Stimulated activated CD4-positive, alpha-beta T cell treated with anti-CD3 and anti-CD28 coated beads, Interleukin-12 subunit alpha, Interleukin-12 subunit beta, amount 100 ng/mL, for 48 hours (primary cell): ENCODE measurements around the gene ZBTB39.
"Not testable (repeated sequence)": the region's sequence is repeated elsewhere in the genome, so short reads cannot be mapped to it uniquely, and the experiment has no call there.

ENCODE experiments used
- DNase-seq, 3 donors: peaks; one replicate each; pipeline ENCODE4 v3.0.0-alpha.2; 2020; ENCODE audit warnings: low read depth in 2 of 3, low spot score in 1 of 3

Gene ZBTB39

DNA sequence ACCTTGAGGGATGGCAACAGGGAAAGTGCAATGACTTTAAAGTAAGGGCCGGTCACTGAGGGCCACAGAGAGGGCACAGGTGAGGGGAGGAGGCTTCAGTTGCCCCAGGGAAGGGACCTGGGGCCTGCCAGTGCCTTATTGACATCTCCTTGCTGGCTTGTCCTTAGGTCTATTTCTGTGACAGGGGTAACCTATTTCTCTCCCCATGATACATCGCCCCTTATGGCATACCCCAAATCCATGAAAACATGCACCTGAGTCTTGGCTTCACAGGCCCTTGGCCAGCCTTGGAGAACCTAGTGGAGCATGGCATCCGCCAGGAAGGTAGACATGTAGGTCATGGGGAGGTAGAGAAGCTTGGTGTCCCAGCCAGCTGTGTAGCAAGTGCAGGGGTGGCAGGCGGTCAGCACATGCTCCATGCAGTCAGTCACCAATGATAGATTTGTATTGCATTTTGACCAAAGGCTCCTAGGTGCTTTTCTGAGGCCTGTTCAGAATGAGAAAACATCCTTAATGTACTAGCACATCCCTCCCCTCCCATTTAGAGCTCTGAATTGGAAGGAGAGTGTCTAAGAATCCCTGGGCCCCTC, 25.3 kb downstream of the ZBTB39 start:
- no peak for DNase-seq

DNA sequence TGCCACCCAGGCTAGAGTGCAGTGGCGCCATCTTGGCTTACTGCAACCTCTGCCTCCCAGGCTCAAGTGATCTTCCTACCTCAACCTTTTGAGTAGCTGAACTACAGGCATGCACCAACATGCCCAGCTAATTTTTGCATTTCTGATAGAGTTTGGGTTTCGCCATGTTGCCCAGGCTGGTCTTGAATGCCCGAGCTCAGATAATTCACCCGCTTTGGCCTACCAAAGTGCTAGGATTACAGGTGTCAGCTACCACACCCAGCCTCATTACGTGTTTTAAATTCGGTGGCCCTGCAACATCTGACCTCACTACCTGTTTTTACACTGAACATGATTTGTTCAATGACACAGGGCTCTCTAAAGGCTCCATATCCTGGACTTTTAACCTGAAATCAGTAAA, 26.1 kb downstream of the ZBTB39 start:
- DNase-seq = no peak

- no peak for DNase-seq
Measured at GRCh38 chr12:56979628-56980027, 26.7 kb downstream of the ZBTB39 start.

DNA sequence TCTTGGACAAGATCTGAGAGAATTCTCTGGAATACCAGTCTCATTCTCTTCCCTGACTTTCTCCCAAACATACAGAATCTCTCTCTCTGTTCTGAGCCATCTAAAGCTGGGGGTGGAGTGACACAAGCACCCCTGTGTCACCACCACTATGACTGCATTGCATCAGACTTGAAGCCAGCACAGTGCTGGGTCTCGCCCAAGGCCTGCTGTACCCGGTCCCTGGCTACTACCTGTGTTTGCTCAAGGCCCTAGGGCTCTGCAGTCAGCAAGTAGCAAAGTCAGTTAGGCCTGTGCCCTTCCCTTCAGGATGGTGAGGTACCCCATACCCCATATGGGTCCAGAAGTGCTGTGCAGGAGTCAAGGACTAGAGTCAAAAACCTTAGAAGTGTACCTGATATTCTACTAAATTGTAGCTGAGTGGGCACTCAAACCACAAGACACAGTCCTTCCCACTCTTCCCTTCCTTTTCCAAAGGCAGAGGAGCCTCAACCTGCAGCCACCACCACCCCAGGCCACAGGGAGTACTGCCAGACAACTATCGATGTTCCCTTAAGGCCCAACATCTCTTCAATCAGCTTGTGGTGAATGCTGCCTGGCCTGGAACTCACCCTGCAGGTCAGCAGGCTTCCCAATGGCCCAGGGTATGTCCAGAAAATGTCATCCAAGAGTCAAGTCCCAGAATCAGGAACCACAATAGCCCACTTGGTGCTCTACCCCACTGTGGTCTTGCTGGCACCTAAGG, 27.8 kb downstream of the ZBTB39 start:
- DNase-seq = no peak

- DNase-seq = not testable (repeated sequence)
Measured at GRCh38 chr12:56977361-56977760, 29.0 kb downstream of the ZBTB39 start.

DNA sequence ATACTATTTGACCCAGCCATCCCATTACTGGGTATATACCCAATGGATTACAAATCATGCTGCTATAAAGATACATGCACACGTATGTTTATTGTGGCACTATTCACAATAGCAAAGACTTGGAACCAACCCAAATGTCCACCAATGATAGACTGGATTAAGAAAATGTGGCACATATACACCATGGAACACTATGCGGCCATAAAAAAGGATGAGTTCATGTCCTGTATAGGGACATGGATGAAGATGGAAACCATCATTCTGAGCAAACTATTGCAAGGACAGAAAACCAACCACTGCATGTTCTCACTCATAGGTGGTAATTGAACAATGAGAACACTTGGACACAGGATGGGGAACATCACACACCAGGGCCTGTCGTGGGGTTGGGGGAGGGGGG, 32.1 kb downstream of the ZBTB39 start:
- not testable (repeated sequence) for DNase-seq

- DNase-seq = not testable (repeated sequence)
Measured at GRCh38 chr12:56968910-56969309, 37.4 kb downstream of the ZBTB39 start.

GRCh38 chr12:56965997-56966642, 40.2 kb downstream of the ZBTB39 start:
- DNase-seq = not testable (repeated sequence)

DNA sequence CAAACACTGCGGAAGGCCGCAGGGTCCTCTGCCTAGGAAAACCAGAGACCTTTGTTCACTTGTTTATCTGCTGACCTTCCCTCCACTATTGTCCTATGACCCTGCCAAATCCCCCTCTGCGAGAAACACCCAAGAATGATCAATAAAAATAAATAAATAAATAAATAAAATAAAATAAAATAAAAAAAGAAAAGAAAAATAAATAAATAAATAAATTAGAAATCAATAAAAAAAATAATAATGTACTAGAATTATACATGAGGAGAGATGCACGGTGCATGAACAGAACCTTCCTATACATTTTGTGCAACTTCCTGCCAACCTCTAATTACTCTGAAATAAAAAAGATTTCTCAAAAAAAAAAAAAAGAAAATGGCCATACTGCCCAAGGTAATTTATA, 41.2 kb downstream of the ZBTB39 start:
- DNase-seq = not testable (repeated sequence)

DNA sequence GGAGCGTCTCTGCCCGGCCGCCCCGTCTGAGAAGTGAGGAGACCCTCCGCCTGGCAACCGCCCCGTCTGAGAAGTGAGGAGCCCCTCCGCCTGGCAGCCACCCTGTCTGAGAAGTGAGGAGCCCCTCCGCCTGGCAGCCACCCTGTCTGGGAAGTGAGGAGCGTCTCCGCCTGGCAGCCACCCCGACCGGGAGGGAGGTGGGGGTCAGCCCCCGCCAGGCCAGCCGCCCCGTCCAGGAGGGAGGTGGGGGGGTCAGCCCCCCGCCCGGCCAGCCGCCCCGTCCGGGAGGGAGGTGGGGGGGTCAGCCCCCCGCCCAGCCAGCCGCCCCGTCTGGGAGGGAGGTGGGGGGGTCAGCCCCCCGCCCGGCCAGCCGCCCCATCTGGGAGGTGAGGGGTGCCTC, 42.8 kb downstream of the ZBTB39 start:
- not testable (repeated sequence) for DNase-seq

GRCh38 chr12:56962247-56962646, 44.1 kb downstream of the ZBTB39 start:
- DNase-seq = not testable (repeated sequence)

GRCh38 chr12:56958422-56958821, 47.9 kb downstream of the ZBTB39 start:
- no peak for DNase-seq

DNA sequence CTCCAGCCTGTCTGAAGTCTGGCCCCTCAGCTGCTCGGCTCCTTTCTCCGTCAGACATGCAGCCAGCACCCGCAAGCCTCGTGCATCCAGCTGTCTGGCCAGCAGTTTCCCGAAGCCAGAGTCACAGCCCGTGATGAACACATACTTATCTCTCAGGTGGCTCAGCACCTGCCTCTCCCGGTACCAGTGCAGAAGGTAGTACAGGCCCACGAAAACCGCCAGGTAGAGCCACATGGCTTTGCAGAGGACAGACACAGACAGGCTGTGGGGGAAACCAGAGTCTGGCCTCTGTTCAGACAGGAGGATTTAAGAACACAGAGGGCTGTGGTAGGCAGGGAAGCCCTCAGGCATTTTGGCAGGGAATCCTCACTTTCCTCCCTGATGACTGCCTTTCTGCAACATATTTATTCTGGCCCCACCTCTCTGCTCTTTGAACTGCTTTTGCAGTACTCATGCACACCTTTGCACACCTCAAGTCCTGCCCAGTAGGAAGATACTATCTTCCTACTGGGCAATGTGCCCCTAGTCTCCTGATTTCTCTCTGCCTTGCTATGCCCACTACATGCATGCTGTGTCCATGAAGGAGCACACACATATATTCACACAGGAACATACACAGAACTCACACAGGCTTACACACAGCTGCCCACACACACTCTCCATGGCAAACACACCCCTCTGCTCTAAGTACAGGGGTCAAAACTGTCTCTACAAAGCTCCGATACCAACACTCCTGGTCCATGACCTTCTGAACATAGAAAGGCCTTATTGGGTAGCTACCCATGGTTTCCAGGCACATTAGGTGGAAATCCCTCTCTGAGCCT, 48.9 kb downstream of the ZBTB39 start, which contains the start of gene RDH16:
RDH16 (minus strand) TSS at position 380 of the 824 bp plus-strand sequence; CDS start at position 234, 146 bp downstream.
- no peak for DNase-seq

DNA sequence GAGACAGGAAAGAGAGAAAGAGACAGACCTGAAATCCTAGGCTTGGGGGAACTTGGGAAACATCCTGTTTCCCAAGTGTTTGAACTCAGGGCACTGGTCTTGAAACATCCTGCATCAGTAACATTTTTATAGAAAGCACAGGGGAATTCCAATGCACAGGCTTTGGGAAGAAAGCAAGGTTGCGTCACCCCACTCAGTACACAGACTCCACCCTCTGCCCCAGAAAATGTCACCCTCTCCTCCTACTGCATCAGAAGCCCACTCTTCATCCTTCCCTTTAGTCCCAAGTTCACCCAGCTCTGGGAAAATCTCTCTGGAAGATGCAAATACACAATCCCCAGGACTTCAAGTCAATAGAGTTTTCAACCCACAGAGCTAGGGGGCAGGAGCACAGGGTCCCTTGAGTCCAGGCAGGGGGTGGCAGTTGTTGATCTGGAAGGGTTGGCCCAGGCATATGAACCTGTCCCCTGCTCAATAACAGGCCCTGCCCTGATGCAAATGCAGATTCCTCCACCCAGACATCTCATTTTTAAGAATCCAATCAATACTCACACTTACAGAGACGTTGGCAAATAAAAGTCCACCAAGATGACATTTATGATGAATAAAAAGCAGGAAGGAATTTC, 50.6 kb downstream of the ZBTB39 start:
- DNase-seq = no peak

GRCh38 chr12:56954958-56955355, 51.4 kb downstream of the ZBTB39 start:
- DNase-seq = no peak

- DNase-seq = no peak
Measured at GRCh38 chr12:56954057-56954957, 52.0 kb downstream of the ZBTB39 start.

- DNase-seq = no peak
Measured at GRCh38 chr12:56953314-56953713, 53.0 kb downstream of the ZBTB39 start.

DNA sequence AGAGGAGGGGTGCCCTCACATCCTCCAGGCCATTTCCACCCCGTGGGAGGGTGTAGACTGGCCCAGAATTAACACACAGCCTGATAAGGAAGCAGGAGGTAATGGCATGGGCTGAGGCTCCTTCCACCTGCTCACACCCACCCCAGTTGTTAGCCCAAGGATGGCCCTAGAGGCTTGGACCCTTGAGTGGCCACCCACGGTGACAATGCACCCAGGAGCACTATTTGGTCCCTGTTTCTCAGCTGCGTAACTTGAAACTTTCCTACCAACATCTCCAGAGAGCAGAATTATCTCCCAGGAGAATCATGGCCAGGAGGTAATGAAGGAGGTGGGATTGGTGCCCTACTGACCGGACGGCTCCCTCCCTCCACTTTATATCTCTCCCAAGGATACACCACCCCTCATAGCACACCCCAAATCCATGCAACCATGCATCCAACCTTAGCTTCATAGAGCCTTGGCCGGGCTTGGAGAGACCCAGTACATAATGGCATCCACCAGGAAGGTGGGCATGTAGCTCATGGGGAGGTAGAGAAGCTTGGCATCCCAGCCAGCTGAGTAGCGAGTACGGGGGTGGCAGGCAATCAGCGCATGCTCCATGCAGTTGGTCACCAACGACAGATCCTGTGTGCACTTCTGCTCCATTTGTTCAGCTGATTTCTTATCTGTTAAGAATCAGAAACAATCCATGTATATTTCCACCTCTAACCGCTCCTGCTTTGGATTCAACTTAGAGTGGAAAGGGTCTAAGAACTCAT, 54.6 kb downstream of the ZBTB39 start:
- DNase-seq = no peak

DNA sequence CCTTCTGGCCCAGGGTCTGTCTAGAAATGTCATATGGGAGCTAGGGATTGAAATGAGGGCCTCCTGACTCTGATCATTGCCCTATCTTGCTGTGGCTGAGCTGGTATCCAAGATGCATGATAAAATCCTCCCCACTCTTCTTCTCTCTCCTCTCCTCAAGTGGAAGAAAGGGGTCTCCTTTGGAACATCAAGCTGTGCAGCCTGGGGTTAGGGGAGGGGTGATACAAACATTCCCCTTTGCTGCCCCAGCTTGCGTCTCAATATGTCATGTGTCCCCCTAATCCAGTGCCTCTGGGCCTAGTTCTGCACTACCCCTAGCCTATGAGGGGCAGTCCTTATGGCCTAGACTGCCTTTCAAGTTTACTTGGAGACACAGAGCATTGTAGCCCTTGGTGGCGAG, 57.5 kb downstream of the ZBTB39 start:
- no peak for DNase-seq
